Astrocyte (in vitro differentiated cells and primary cell): Measurements from ENCODE around the gene KLF17. TPM values are rescaled to one million over a fixed set of nuclear protein-coding genes. Genes with fewer than 3 reads are reported as not detected.

ENCODE experiments used
- DNase-seq: peaks from one replicate; pipeline ENCODE4 v3.0.0-alpha.2; 2010; ENCODE audit warnings: low read depth
- FAIRE-seq: peaks from 2 replicates; lab custom pipeline; 2011; peaks lifted over from hg19 to GRCh38; lab: Jason Lieb, UNC
- H2AFZ ChIP-seq: 2 replicates; pipeline ENCODE4 v1.6.0; 2012; ENCODE audit warnings: low read depth, low read length, inconsistent platforms
- H3K27ac ChIP-seq: 2 replicates; pipeline ENCODE4 v1.5.1; 2011; ENCODE audit warnings: low read depth, low read length, inconsistent platforms
- H3K27me3 ChIP-seq: 2 replicates; pipeline ENCODE4 v1.6.0; 2011; ENCODE audit warnings: low read length, inconsistent platforms; ENCODE audit not compliant: insufficient read depth
- H3K36me3 ChIP-seq: 2 replicates; pipeline ENCODE4 v1.5.1; 2011; ENCODE audit warnings: low read length, inconsistent platforms; ENCODE audit not compliant: insufficient read depth
- H3K4me1 ChIP-seq: 2 replicates; pipeline ENCODE4 v1.5.1; 2011; ENCODE audit warnings: low read length, inconsistent platforms; ENCODE audit not compliant: insufficient read depth
- H3K4me2 ChIP-seq: 2 replicates; pipeline ENCODE4 v1.6.0; 2012; ENCODE audit warnings: low read length, inconsistent platforms
- H3K4me3 ChIP-seq: 2 replicates; pipeline ENCODE4 v1.5.1; 2011; ENCODE audit warnings: low read depth, mild to moderate bottlenecking, low read length, inconsistent platforms; ENCODE audit not compliant: insufficient read depth
- H3K79me2 ChIP-seq: 2 replicates; pipeline ENCODE4 v1.6.0; 2012; ENCODE audit warnings: mild to moderate bottlenecking, low read length, inconsistent platforms; ENCODE audit not compliant: insufficient read depth
- H3K9ac ChIP-seq: 2 replicates; pipeline ENCODE4 v1.6.0; 2012; ENCODE audit warnings: mild to moderate bottlenecking, low read length, inconsistent platforms
- H3K9me3 ChIP-seq: 2 replicates; pipeline ENCODE4 v1.5.1; 2012; ENCODE audit warnings: low read depth, mild to moderate bottlenecking, low read length, inconsistent platforms; ENCODE audit not compliant: insufficient read depth
- H4K20me1 ChIP-seq: 2 replicates; pipeline ENCODE4 v1.6.0; 2012; ENCODE audit warnings: low read length, inconsistent platforms; ENCODE audit not compliant: insufficient read depth
- H3K27ac Mint-ChIP-seq: one replicate; pipeline ENCODE4 v1.8.0; 2021; ENCODE audit warnings: mild to moderate bottlenecking, mixed read lengths; ENCODE audit not compliant: unreplicated experiment
- H3K27me3 Mint-ChIP-seq: one replicate; pipeline ENCODE4 v1.8.0; 2021; ENCODE audit warnings: low read depth, mixed read lengths; ENCODE audit not compliant: unreplicated experiment
- H3K36me3 Mint-ChIP-seq: one replicate; pipeline ENCODE4 v1.8.0; 2021; ENCODE audit warnings: low read depth, mixed read lengths; ENCODE audit not compliant: unreplicated experiment
- H3K4me1 Mint-ChIP-seq: one replicate; pipeline ENCODE4 v1.8.0; 2021; ENCODE audit warnings: low read depth, mixed read lengths; ENCODE audit not compliant: unreplicated experiment
- H3K4me3 Mint-ChIP-seq: one replicate; pipeline ENCODE4 v1.8.0; 2021; ENCODE audit warnings: mild to moderate bottlenecking, moderate library complexity, mixed read lengths; ENCODE audit not compliant: unreplicated experiment
- H3K9me3 Mint-ChIP-seq: one replicate; pipeline ENCODE4 v1.8.0; 2021; ENCODE audit warnings: mild to moderate bottlenecking, mixed read lengths; ENCODE audit not compliant: unreplicated experiment
- CTCF ChIP-seq: IDR thresholded peaks from 2 replicates; pipeline ENCODE4 v1.5.1; 2011; ENCODE audit warnings: low read depth, mild to moderate bottlenecking, inconsistent platforms, low read length, moderate library complexity; ENCODE audit not compliant: insufficient read depth
- EZH2 ChIP-seq: IDR thresholded peaks from 2 replicates; pipeline ENCODE4 v1.6.1; 2012; ENCODE audit warnings: mild to moderate bottlenecking, low read length, inconsistent platforms; ENCODE audit not compliant: insufficient read depth
- total RNA-seq: library from RNA; stranded (reverse); gene quantifications from 2 replicates; pipeline ENCODE4 v1.2.1, GENCODE V29; 2021

Gene KLF17
- total RNA-seq, 1 donor from 2014 or later = 0.09 TPM

- H3K4me3 ChIP-seq = no peak overlapping the region
- H3K4me2 ChIP-seq = no peak overlapping the region
- no peaks in the 10 kb centered on the region for H3K9me3 ChIP-seq
- H3K36me3 ChIP-seq = no peaks in the 10 kb centered on the region
- no peaks in the 10 kb centered on the region for H4K20me1 ChIP-seq
- Mint-ChIP-seq H3K9me3 (peaks cover 5% of the 10 kb centered on the region), H3K4me3 (no peak overlapping the region), H3K27me3 (peaks cover 17% of the 10 kb centered on the region), H3K27ac (no peak overlapping the region), H3K36me3 (no peaks in the 10 kb centered on the region), H3K4me1 (no peaks in the 10 kb centered on the region)
- H3K4me1 ChIP-seq = no peaks in the 10 kb centered on the region
- DNase-seq (no peak), FAIRE-seq (no peak)
- TF ChIP-seq CTCF (no peak), EZH2 (no peak)
- no peak overlapping the region for H2AFZ ChIP-seq
- no peaks in the 10 kb centered on the region for H3K27me3 ChIP-seq
- H3K27ac ChIP-seq = no peak overlapping the region
- H3K9ac ChIP-seq = no peak overlapping the region
- no peaks in the 10 kb centered on the region for H3K79me2 ChIP-seq
Measured at GRCh38 chr1:44129616-44130500, 11.2 kb downstream of the KLF17 start.

- DNase-seq (no peak), FAIRE-seq (no peak)
- Histone ChIP-seq H3K9ac (no peak overlapping the region), H3K9me3 (no peaks in the 10 kb centered on the region), H3K79me2 (no peaks in the 10 kb centered on the region), H3K4me3 (no peak overlapping the region), H4K20me1 (no peaks in the 10 kb centered on the region), H3K4me2 (no peak overlapping the region), H2AFZ (no peak overlapping the region), H3K4me1 (no peaks in the 10 kb centered on the region), H3K27ac (no peak overlapping the region), H3K36me3 (no peaks in the 10 kb centered on the region), H3K27me3 (no peaks in the 10 kb centered on the region)
- H3K36me3 Mint-ChIP-seq = no peaks in the 10 kb centered on the region
- H3K27ac Mint-ChIP-seq = no peak overlapping the region
- peaks cover 5% of the 10 kb centered on the region for H3K9me3 Mint-ChIP-seq
- peaks cover 15% of the 10 kb centered on the region for H3K27me3 Mint-ChIP-seq
- TF ChIP-seq CTCF = no peak
- TF ChIP-seq EZH2 = no peak
- H3K4me1 Mint-ChIP-seq = no peaks in the 10 kb centered on the region
- H3K4me3 Mint-ChIP-seq = no peak overlapping the region
Measured at GRCh38 chr1:44131411-44131810, 12.8 kb downstream of the KLF17 start.
